UCSD-AML1 (cell line): ENCODE measurements around the gene KCTD10.
"Not testable (repeated sequence)": the region's sequence is repeated elsewhere in the genome, so short reads cannot be mapped to it uniquely, and the experiment has no call there.

Experiments
- DNase-seq: peaks from one replicate; lab custom pipeline; 2025; ENCODE audit not compliant: unreplicated experiment; lab: John Stamatoyannopoulos, UW

Gene KCTD10

DNA sequence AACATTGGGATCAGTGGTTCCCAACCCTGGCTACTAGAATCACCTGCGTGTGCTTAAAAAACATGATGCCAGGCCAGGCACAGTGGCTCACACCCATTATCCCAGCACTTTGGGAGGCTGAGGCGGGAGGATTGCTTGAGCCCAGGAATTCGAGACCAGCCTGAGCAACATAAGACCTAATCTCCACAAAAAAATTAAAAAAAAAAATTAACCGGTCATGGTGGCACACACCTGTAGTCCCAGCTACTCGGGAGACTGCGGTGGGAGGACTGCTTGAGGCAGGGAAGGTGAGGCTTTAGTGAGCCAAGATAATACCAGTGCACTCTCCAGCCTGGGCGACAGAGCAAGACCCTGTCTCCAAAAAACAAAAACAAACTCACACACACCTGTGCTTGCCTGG lies 2.0 kb downstream of the KCTD10 start:
- no peak for DNase-seq

DNA sequence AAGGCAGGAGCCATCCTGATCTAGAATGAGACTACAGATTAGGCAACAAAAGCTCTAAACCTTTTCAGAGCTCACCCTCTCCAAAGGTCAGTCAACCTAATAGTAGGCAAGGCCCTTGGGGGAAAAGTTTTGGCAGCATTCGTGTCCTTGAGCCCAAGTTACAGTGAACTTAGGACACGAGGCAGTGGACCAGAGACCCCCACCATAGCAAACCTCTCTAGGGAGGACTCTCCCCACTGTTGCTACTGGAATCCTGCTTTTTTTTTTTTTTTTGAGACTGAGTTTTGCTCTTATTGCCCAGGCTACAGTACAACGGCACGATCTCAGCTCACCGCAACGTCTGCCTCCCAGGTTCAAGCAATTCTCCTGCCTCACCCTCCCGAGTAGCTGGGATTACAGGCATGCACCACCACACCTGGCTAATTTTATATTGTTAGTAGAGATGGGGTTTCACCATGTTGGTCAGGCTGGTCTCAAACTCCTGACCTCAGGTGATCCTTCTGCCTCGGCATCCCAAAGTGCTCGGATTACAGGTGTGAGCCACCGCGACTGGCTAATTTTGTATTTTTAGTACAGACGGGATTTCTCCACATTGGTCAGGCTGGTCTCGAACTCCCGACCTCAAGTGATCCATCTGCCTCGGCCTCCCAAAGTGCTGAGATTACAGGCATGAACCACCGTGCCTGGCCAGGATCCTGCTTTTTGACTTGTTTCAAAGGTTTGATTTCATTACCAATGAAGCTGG lies 3.4 kb downstream of the KCTD10 start:
- not testable (repeated sequence) for DNase-seq

- no peak for DNase-seq
Measured at GRCh38 chr12:109473006-109473405, 4.1 kb downstream of the KCTD10 start.

DNA sequence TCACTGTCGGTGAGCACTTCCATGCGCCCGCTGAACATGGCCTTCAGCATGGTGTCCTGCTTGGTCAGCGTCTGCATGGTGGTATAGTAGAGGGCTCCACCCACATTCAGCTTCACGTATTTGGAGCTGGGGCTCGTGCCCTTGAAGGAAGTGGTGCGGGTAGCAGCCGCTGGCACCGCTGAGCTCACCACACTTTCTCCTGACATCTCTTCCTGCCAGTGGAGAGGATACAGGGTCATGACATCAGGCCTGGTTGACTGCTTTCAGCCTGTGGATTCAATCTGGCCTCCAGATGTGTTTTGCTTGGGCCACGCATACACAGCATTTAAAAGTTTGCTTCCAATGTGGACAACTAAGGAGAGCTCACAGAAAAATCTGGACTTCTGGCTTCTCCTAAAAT lies 7.6 kb downstream of the KCTD10 start:
- no peak for DNase-seq

DNA sequence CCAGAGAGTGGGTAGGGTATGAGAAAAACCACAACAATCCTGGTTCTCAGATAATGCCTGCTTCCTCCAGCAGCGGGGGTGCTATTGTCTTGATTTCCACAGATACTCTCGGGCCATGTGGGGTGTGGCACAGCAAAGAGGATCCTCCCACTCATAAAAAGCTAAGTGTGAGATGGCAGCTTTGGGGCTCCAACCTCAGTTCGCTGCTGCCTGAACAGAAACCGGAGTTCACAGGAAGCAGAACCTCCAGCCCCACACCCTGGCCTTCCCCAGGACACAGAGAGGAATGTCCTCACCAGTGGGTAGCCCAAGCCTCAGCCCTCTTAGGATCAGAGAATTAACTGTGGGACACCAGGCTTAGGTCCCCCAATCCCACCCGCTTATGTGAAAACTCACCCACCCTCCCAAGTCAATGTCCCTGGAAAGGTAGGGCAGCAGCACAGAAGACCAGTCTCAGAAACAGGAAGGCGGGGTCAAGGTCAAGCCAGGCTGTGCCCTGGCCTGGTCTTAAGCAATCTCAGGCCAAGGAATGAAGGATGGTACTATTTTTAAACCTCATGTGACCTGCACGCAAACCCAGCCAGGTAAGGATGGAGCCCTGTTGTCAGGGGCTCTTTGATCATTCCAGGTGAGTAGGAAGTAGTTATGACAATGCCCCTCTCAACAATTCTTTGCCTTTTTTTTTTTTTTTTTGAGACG lies 9.0 kb downstream of the KCTD10 start:
- DNase-seq = no peak

DNA sequence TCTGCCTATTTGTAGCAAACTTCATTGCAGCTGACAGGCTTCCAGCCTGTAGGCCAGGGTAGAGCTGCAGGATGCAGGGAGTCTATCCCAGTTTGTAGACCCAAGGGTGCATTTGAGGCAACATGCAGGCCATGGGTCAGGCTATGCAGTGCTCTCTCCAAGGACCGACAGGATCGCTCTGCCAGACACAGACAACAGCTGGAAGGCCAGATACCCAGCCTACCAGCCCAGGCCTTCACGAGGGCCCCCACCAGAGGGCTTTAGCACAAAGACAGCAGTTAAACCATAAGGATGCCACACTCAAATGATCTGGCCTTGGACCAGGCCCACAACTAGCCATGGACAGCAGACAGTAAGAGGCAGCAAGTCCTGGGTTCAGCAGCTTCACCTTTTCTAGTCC lies 10.3 kb downstream of the KCTD10 start:
- DNase-seq = no peak

DNA sequence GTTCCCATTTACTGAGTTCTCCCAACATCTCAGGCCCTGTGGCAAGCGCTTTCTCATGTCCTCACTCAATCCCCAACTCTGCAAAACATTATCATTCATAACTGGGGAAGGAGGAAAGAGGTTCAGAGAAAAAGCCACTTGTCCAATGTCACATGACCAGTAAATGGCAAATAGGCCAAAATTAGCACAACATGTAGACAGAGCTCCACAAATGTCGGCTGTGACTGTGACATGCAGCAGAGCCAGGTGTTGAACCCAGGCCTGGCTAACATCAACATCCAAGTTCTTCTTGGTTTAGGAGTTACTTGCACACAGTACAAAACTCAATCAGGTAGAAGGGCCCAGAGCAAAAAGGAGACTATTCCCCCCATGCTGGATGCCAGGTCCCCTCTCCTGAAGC lies 10.8 kb downstream of the KCTD10 start:
- no peak for DNase-seq

- DNase-seq = no peak
Measured at GRCh38 chr12:109464642-109465351, 12.3 kb downstream of the KCTD10 start.

DNA sequence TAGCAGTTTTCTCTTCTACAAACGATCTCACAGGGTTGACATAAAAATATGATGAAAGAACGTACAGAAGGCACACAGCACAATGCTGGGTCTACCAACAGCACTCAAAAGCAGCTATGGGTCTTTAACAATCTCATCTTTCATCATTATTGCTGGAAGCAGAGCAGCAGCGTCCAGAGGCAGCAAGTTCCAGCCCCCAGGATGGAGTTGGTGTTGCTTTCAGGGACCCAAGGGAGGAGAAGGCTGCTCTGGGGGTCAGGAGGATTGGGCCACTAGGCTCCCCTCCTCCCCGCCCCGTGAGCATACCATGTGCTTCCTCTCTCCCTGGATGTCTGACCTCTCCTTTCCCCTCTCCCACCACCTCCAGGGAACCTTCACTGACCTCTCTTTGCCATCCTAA lies 13.3 kb downstream of the KCTD10 start:
- no peak for DNase-seq

GRCh38 chr12:109462868-109463692 lies 14.0 kb downstream of the KCTD10 start:
- DNase-seq = peak; percentile 46

- no peak for DNase-seq
Measured at GRCh38 chr12:109461846-109462756, 15.0 kb downstream of the KCTD10 start.

DNA sequence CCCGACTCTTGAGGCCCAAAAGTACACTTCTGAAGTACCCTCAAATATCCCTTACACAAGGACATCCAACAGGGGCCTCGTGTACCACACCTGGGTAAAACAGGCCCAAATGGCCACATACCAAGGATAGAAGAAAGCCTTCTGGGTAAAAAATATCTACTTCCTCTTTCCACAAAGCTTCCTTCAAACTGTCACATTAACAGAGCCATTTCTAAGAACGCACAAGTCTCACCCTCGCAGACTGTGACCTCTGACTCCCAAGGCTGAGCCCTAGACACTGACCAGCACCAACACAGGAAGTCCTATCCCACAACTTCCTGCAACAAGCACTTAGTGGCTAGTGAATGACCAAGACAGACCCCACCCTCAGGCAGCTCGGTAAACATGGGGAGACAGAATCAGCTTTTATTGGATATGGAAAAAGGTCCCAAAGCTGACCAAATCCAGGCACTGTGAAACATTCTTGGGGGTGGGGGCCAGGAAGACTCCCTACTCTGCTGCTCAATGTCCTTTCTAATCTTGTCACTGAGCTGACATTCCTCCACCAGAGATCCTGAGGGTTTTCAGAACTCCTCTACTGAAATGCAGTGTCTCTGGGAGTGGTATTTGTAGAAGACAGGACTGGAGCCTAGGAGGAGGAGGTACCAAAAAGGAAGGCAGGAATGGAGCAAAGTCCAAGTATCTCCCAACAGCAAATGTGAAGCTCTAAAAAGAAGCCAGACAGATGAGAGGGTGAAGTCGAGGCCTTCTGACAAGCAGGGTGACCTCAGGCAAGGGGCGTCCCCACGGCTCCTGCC lies 15.9 kb downstream of the KCTD10 start:
- peak; percentile 63 for DNase-seq

DNA sequence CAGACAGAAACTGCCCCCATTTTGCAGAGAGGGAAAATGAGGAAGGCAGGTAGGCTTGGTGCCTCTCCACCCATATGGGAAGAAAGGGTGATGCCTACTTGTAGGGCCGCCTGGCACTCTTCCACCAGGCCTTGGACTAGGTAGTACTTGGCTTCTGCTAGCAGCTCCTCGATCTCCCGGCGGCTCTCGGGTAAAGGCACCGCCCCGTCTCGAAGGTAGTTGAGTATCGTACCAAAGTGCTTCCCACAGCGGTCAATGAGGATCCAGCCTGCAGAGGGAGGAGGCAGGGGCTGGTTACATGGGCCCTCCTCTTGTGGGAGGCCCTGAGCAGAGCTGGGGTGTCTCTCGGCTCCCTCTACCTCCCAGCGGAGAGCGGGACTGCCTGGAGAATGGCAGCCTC lies 16.6 kb downstream of the KCTD10 start:
- DNase-seq = no peak

DNA sequence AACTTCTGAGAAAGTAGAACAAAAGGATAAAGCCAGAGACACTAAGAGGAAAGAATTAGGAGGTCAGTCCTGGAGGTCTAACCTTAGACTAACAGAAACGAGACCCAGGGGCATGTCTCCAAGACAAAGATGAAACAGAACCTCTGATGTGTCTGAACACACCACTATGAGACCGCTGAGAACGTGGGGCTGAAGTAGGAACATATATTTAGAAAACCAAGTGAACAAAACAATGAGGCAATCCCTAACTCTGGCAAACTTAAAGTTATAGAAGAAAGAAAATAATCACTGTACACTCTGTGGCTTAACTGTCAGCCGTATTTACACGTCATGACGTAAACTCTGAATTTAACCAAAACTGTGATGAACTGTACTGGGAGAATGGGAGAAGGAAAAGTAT lies 17.9 kb downstream of the KCTD10 start:
- no peak for DNase-seq

GRCh38 chr12:109458771-109459208 lies 18.3 kb downstream of the KCTD10 start:
- DNase-seq = no peak

DNA sequence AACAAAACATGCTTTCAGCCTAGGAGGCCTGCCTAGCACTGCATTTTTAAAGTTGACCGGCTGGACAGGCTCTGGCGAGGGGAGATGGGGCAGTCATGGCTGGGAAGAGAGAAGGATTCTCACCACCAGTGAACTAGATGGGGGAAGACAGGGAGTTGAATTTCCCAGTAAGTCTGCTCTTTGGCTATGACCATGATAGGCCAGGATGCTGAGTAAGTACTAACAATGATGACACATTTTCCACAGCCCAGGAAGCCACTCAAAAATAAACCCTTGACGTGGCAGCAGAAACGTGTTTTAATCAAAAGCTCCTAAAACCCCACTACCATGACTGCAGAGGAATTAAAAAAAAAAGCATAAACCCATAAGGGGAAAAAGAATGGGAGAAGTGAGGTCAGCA lies 19.0 kb downstream of the KCTD10 start:
- no peak for DNase-seq

- no peak for DNase-seq
Measured at GRCh38 chr12:109455706-109456105, 21.4 kb downstream of the KCTD10 start.

- no peak for DNase-seq
Measured at GRCh38 chr12:109452489-109452888, 24.6 kb downstream of the KCTD10 start.

- no peak for DNase-seq
Measured at GRCh38 chr12:109451400-109451799, 25.7 kb downstream of the KCTD10 start.
